ENCODE data around the gene ZDHHC14.
"Not testable (repeated sequence)": the region's sequence is repeated elsewhere in the genome, so short reads cannot be mapped to it uniquely, and the experiment has no call there.

Gene ZDHHC14

DNA sequence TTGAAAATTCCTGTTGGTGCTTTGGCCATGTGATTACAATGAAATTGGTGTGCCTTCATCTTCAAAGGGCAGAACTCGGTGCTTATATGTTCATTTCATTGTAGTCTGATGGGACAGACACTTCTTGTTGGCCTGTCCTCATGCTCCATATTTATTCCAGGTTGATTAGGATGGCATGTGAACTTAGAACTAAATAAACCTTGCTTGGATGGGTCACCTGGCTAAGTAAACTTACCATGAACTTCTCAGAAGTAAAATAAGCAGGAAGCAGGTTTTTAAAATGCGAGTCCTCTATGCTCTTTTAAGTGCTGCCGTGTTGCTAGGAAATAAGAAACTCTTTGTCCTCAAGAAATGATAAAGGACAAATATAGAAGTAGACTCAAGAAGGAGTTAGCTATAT, 26.7 kb downstream of the ZDHHC14 start:
- DNase-seq (ENCODE audit: low read depth in 3 of 3) = no peak

DNA sequence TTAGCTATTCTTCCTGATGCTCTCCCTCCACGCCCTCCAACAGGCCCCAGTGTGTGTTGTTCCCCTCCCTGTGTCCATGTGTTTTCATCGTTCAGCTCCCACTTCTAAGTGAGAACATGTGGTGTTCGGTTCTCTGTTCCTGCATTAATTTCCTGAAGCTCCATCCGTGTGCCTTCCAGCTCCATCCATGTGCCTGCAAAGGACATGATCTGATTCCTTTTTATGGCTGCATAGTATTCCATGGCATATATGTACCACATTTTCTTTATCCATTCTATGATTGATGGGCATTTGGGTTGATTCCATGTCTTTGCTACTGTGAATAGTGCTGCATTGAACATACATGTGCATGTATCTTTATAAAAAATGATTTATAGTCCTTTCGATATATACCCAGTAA, 27.4 kb downstream of the ZDHHC14 start:
- DNase-seq (ENCODE audit: low read depth in 3 of 3) = not testable (repeated sequence)

- no peak for DNase-seq (ENCODE audit: low read depth in 3 of 3)
Observed at GRCh38 chr6:157410045-157410444, 29.1 kb downstream of the ZDHHC14 start.

GRCh38 chr6:157411368-157411767, 30.4 kb downstream of the ZDHHC14 start:
- no peak for DNase-seq (ENCODE audit: low read depth in 3 of 3)

- no peak for DNase-seq (ENCODE audit: low read depth in 3 of 3)
Observed at GRCh38 chr6:157412791-157413190, 31.8 kb downstream of the ZDHHC14 start.

DNA sequence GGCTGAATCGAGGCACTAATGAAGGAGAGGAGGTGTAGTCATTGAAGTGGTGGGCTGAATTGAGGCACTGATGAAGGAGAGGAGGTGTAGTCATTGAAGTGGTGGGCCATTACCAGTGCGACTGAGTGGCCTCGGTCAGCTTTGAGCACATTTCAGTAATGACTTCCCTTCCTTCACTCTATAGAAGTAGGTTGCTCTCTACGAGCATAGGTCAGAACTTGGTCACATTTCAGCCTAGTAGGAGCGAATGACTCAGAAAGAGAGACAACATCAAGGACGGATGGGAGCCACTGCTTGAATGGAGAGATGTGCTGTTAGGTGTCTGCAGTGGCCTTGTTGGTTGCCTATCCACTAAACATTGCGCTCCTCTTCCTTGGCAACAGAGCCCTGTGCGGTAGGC, 39.5 kb downstream of the ZDHHC14 start:
- no peak for DNase-seq (ENCODE audit: low read depth in 3 of 3)

GRCh38 chr6:157424491-157425020, 43.6 kb downstream of the ZDHHC14 start:
- no peak for DNase-seq (ENCODE audit: low read depth in 3 of 3)

- DNase-seq (ENCODE audit: low read depth in 3 of 3) = peak in 1 of 3 donors; percentile 15
Observed at GRCh38 chr6:157427969-157428368, 47.0 kb downstream of the ZDHHC14 start.

DNA sequence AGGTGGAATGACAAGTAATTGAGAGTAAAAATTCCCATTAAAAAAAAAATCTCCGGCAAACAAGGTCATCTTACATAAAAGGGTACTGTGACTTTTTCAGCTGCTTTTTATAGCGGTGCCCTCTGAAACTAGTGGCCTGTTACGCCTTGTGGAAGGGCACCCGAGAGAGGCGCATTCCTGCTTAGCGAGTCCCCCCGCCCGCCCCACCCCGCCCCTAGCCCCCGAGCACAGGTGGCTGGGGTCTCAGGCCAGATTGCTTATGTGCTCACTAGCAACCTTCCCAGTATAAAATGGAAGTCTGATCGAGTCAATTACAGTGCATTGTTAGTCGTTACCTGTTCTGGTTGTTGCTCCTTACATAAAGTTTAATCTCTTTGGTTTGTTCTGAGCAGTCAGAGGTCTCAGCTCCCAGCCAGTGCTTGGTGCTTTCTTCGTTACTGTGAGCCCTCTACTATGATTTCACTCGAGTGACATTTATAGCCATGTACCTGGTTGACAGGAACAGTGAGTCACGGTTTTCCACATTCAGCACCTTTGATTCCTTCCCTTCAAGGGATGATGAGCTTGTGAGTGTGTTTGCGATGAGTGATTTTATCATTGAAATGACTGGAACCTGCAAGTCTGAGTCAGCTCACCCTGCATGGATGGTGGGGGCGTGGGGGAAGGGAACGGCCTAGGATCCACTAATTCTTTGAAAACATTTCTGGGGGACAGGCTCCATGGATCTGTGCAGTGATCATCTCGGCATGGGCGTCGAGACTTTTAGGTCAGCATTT, 47.6 kb downstream of the ZDHHC14 start:
- DNase-seq (ENCODE audit: low read depth in 3 of 3) = peak; percentile 59 to 78 (median 75)

DNA sequence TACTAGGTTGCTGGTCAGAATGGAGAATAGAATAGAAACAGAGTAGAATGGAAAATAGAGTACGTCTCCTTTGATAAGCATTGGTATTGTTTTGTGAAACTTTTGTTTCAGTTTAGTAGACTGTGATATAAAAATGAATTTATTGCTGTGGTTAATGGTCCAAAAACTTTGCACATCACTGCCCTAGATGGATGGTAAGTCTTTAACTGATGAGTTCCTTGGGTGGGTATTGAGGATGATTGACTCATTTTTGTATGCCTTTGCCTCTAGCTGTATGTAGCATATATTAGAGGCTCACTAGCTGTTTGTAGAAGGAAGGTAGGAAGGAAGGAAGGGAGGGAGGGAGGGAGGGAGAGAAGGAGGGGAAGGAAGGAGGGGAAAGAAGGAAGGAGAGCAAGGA, 48.3 kb downstream of the ZDHHC14 start:
- DNase-seq (ENCODE audit: low read depth in 3 of 3) = no peak

DNA sequence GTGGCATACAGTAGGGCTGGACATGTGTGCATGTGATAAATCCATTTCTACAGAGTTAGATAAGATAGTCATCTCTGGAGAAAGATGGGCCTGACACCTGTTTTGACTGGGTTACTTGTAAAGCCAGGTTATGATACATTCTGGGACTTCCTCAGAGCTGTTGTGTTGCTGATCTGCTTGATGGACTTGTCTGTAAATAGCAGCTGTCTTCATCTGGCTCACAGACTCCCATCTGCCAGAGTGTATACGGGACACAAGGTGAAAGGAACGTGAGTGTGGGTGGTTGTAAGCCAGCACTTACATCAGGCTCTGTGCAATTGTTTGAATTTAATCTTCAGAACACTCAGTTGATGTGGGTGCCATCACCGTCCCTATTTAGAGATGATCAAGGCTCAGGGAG, 49.8 kb downstream of the ZDHHC14 start:
- DNase-seq (ENCODE audit: low read depth in 3 of 3) = no peak

DNA sequence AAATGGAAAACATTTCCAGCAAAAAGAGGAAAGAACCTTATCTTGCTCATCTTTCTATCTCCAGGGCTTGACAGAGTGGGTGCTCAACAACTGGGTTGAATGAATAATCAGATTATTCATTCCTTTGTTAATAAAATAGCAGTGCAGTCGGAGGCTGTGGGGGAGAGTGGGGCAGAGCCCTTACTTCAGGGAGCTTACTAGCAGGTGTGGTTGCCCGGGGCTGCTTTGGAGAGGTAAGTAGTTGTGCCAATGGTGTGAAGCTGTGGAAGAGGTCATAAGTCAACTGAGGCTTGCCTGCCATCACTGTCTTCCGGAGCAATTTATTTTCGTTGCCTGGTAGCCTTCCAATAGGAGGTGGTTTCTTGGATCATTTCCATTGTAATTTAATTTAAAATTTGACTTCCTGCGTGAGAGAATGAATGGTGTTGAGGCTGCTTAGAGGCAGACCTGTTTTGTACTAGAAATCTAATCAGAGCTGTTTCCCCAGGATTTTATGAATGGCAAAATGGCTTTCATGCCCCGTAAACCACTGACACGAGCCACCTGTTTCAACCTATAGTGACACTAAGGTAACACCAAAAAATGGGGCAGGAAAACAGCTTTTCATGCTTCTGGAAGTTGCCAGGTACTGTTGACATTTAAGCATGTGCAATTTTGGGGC, 51.4 kb downstream of the ZDHHC14 start:
- DNase-seq (ENCODE audit: low read depth in 3 of 3) = no peak

- DNase-seq (ENCODE audit: low read depth in 3 of 3) = no peak
Observed at GRCh38 chr6:157432892-157433265, 51.9 kb downstream of the ZDHHC14 start.

DNA sequence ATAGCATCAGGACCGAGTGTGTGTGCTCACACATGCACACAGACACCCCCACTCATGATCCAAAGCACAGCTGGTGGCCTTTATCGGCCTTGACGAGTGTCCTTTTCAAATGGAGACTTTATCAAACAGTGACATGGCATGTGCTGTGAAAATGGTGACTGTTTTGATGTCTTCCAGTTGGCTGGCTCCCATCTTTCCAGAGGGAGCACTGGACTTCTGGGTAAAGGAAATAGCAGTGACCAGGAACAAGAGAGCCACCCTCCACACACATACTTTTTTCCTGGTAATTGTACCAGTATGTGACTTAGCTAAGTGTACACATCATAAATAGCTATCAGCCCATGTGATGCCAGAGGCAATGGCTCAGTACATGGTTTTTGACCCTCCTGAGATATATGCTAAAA, 52.7 kb downstream of the ZDHHC14 start:
- no peak for DNase-seq (ENCODE audit: low read depth in 3 of 3)

- DNase-seq (ENCODE audit: low read depth in 3 of 3) = no peak
Observed at GRCh38 chr6:157434349-157435033, 53.5 kb downstream of the ZDHHC14 start.

- no peak for DNase-seq (ENCODE audit: low read depth in 3 of 3)
Observed at GRCh38 chr6:157436219-157436943, 55.4 kb downstream of the ZDHHC14 start.

GRCh38 chr6:157436944-157437336, 56.0 kb downstream of the ZDHHC14 start:
- no peak for DNase-seq (ENCODE audit: low read depth in 3 of 3)

GRCh38 chr6:157438611-157439111, 57.7 kb downstream of the ZDHHC14 start:
- no peak for DNase-seq (ENCODE audit: low read depth in 3 of 3)

DNA sequence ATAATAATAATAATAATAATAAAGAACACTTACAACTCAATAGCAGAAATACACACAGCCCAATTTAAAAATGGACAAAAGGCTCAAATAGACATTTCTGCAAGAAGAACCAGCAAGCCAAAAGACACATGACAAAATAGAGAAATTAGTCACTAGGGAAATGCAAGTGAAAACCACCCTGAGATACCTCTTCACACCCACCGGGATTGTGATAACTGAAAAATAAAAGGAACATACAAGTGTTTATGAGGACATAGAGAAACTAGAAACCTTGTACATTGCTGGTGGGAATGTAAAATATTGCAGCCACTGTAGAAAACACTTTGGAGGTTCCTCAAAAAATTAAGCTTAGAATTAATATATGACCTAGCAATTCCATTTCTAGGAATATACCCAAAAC, 59.2 kb downstream of the ZDHHC14 start:
- no peak for DNase-seq (ENCODE audit: low read depth in 3 of 3)

DNA sequence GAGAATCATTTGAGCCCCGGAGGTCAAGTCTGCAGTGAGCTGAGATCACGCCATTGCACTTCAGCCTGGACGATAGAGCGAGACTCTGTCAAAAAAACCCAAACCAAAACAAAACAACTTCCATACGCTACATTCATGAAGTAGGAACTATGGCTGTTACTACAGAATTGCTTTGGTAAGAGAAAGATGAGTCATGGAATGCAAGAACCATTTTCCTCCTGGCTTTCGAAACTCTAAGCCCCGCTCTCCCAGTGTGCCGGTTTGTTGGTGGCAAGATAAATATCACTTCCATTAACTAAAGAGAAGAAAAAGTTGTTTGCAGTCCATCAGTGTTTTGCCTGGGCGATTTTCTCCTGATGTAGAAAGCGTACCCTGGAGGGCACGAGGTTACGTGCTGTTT, 61.3 kb downstream of the ZDHHC14 start:
- DNase-seq (ENCODE audit: low read depth in 3 of 3) = no peak

DNA sequence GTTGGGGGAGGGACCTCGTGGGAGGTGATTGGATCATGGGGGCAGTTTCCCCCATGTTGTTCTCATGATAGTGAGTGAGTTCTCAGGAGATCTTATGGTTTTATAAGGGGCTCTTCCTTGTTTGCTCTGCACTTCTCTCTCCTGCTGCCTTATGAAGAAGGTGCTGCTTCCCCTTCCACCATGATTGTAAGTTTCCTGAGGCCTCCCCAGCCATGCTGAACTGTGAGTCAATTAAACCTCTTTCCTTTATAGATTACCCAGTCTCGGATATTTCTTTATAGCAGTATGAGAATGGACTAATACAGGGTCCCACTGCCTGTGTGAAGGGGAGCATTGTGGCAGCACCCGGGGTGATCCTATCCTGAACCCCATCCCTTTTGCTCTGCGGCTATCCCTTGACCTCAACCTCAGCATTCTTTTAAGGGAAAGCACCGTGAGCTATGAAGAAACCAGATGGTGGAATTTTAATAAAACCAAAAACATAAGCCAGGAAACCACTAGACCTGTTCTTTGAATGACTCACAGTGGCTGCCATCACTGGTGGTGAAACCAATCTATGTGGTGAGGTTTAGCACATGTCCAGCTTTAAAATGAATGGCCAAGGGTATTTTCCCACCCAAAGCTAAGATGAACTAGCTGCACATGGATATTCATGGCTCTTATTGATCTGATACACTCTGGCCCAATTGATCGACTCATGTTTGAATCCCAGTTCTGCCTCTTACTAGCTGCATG, 62.2 kb downstream of the ZDHHC14 start:
- no peak for DNase-seq (ENCODE audit: low read depth in 3 of 3)
